KMS-11 (cell line): Measurements from ENCODE around the gene APOOL.

Source experiments
- H2AFZ ChIP-seq: fragments of 200-600 bp; sonication (generic); 2 replicates; pipeline ENCODE4 v1.6.1; 2016; ENCODE audit warnings: antibody characterized with exemption, mixed run types, low read depth
- H3K27ac ChIP-seq: fragments of 200-600 bp; sonication (generic); 2 replicates; pipeline ENCODE4 v1.6.1; 2016; ENCODE audit warnings: mild to moderate bottlenecking, mixed run types
- H3K27me3 ChIP-seq: fragments of 200-600 bp; sonication (generic); 2 replicates; pipeline ENCODE4 v1.6.1; 2017; ENCODE audit warnings: mild to moderate bottlenecking, low read depth, mixed run types, moderate library complexity; ENCODE audit not compliant: insufficient read depth
- H3K36me3 ChIP-seq: fragments of 200-600 bp; sonication (generic); 2 replicates; pipeline ENCODE4 v1.6.1; 2017; ENCODE audit warnings: mild to moderate bottlenecking, mixed run types; ENCODE audit not compliant: insufficient read depth
- H3K4me1 ChIP-seq: fragments of 200-600 bp; sonication (generic); 2 replicates; pipeline ENCODE4 v1.6.1; 2016; ENCODE audit warnings: mild to moderate bottlenecking, low read depth, mixed run types; ENCODE audit not compliant: poor library complexity, severe bottlenecking
- H3K4me2 ChIP-seq: fragments of 200-600 bp; sonication (generic); 2 replicates; pipeline ENCODE4 v1.7.0; 2016; ENCODE audit warnings: mild to moderate bottlenecking, mixed run types
- H3K4me3 ChIP-seq: fragments of 200-600 bp; sonication (generic); IDR thresholded peaks from 2 replicates; pipeline ENCODE4 v1.6.1; 2017; ENCODE audit warnings: low read depth, low read length, mixed read lengths; ENCODE audit not compliant: insufficient read depth
- H3K79me2 ChIP-seq: fragments of 200-600 bp; sonication (generic); 2 replicates; pipeline ENCODE4 v1.6.1; 2016; ENCODE audit warnings: low read depth, mixed run types; ENCODE audit not compliant: insufficient read depth
- H3K9ac ChIP-seq: fragments of 200-600 bp; sonication (generic); 2 replicates; pipeline ENCODE4 v1.6.1; 2016; ENCODE audit warnings: mild to moderate bottlenecking, mixed run types
- H4K20me1 ChIP-seq: fragments of 200-600 bp; sonication (generic); 2 replicates; pipeline ENCODE4 v1.6.1; 2016; ENCODE audit warnings: mild to moderate bottlenecking, mixed run types; ENCODE audit not compliant: insufficient read depth
- CTCF ChIP-seq: fragments of 200-600 bp; sonication (generic); conservative IDR thresholded peaks from 2 replicates; pipeline ENCODE4 v1.6.1; 2017; ENCODE audit warnings: low read depth, mild to moderate bottlenecking, antibody characterized with exemption, low read length, moderate library complexity, mixed read lengths

Gene APOOL

GRCh38 chrX:85111347-85111746, 107.7 kb downstream of the APOOL start:
- peak; percentile 66 for TF ChIP-seq CTCF
- Histone ChIP-seq H3K36me3 (no peaks in the 10 kb centered on the region), H2AFZ (no peak overlapping the region), H3K9ac (no peak overlapping the region), H3K4me2 (no peak overlapping the region), H3K4me3 (no peak overlapping the region), H4K20me1 (no peaks in the 10 kb centered on the region), H3K4me1 (no peaks in the 10 kb centered on the region), H3K27ac (no peak overlapping the region), H3K79me2 (no peaks in the 10 kb centered on the region), H3K27me3 (no peaks in the 10 kb centered on the region)

DNA sequence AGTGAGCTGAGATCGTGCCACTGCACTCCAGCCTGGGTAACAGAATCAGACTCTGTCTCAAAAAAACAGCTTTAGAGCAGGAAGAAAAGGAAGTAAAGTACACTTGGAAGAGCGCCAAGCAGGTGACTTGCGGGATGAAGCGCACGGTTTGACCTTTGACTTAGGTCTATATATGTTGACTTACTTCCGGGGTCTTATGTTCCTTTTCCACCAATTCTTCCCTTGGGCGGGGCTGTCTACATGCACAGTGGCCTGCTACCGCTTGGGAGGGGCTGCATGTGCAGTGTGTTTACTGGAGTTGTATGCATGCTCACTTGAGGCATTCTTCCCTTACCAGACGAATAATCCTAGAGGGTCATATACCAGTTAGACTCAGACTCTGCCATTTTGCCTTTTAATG, 108.6 kb downstream of the APOOL start:
- Histone ChIP-seq H3K79me2 (no peaks in the 10 kb centered on the region), H3K27me3 (no peaks in the 10 kb centered on the region), H3K36me3 (no peaks in the 10 kb centered on the region), H3K4me1 (no peaks in the 10 kb centered on the region), H3K4me2 (no peak overlapping the region), H2AFZ (no peak overlapping the region), H3K4me3 (no peak overlapping the region), H3K9ac (no peak overlapping the region), H3K27ac (no peak overlapping the region), H4K20me1 (no peaks in the 10 kb centered on the region)
- TF ChIP-seq CTCF = no peak

GRCh38 chrX:85113746-85114145, 110.1 kb downstream of the APOOL start:
- Histone ChIP-seq H4K20me1 (no peaks in the 10 kb centered on the region), H3K4me1 (no peaks in the 10 kb centered on the region), H3K9ac (no peak overlapping the region), H3K4me3 (no peak overlapping the region), H3K27me3 (no peaks in the 10 kb centered on the region), H3K27ac (no peak overlapping the region), H2AFZ (no peak overlapping the region), H3K79me2 (no peaks in the 10 kb centered on the region), H3K36me3 (no peaks in the 10 kb centered on the region), H3K4me2 (no peak overlapping the region)
- TF ChIP-seq CTCF = no peak

GRCh38 chrX:85114171-85114570, 110.5 kb downstream of the APOOL start:
- H2AFZ ChIP-seq = no peak overlapping the region
- no peaks in the 10 kb centered on the region for H3K36me3 ChIP-seq
- H3K79me2 ChIP-seq = no peaks in the 10 kb centered on the region
- no peak overlapping the region for H3K4me2 ChIP-seq
- no peak for TF ChIP-seq CTCF
- no peaks in the 10 kb centered on the region for H3K4me1 ChIP-seq
- no peaks in the 10 kb centered on the region for H4K20me1 ChIP-seq
- H3K9ac ChIP-seq = no peak overlapping the region
- H3K4me3 ChIP-seq = no peak overlapping the region
- no peak overlapping the region for H3K27ac ChIP-seq
- no peaks in the 10 kb centered on the region for H3K27me3 ChIP-seq

- H3K4me2 ChIP-seq = no peak overlapping the region
- no peaks in the 10 kb centered on the region for H4K20me1 ChIP-seq
- no peak overlapping the region for H3K27ac ChIP-seq
- no peak overlapping the region for H3K4me3 ChIP-seq
- TF ChIP-seq CTCF = no peak
- no peaks in the 10 kb centered on the region for H3K4me1 ChIP-seq
- H3K27me3 ChIP-seq = no peaks in the 10 kb centered on the region
- H3K36me3 ChIP-seq = no peaks in the 10 kb centered on the region
- H3K79me2 ChIP-seq = no peaks in the 10 kb centered on the region
- no peak overlapping the region for H3K9ac ChIP-seq
- H2AFZ ChIP-seq = no peak overlapping the region
Observed at GRCh38 chrX:85114776-85115175, 111.1 kb downstream of the APOOL start.
